HEK293 (cell line): ENCODE results near the gene AGAP1.

Source experiments
- CTCF ChIA-PET: fragments of 350-600 bp; formaldehyde crosslinking; extraction: SDS; loops from one replicate; lab custom pipeline; 2021; ENCODE audit warnings: antibody characterized with exemption; lab: Yijun Ruan, JAX
- POLR2A ChIA-PET: fragments of 300-600 bp; formaldehyde crosslinking; extraction: SDS; loops from one replicate; lab custom pipeline; 2020; ENCODE audit warnings: antibody characterized with exemption, inconsistent platforms; lab: Yijun Ruan, JAX
- H3K27ac ChIP-seq: fragments of 200-500 bp; sonication (Bioruptor generic); 2 replicates; pipeline ENCODE4 v1.5.1; 2014; ENCODE audit warnings: low read depth, low read length, control low read depth, inconsistent platforms; ENCODE audit errors: extremely low read depth
- H3K36me3 ChIP-seq, 2 experiments: fragments of 200-500 bp in 1 of 2; sonication (Bioruptor generic) in 1 of 2; 1 replicate in 1 of 2; 2 replicates in 1 of 2; pipeline ENCODE4 v1.5.1; 2014 to 2017; ENCODE audit warnings: inconsistent platforms in 2 of 2, low read length in 2 of 2; ENCODE audit not compliant: control insufficient read depth in 2 of 2, insufficient read depth in 1 of 2
- H3K4me1 ChIP-seq: fragments of 200-500 bp; sonication (Bioruptor generic); 2 replicates; pipeline ENCODE4 v1.5.1; 2014; ENCODE audit warnings: mild to moderate bottlenecking, low read length, inconsistent platforms; ENCODE audit not compliant: control insufficient read depth, insufficient read depth
- H3K4me3 ChIP-seq: 2 replicates; pipeline ENCODE4 v1.5.1; 2011; ENCODE audit warnings: low read depth, mild to moderate bottlenecking, control low read depth, low read length, moderate library complexity
- H3K9me3 ChIP-seq: fragments of 200-500 bp; sonication (Bioruptor generic); 2 replicates; pipeline ENCODE4 v1.5.1; 2014; ENCODE audit warnings: low read depth, low read length, inconsistent platforms; ENCODE audit not compliant: control insufficient read depth, insufficient read depth
- HOXC10 ChIP-seq: sonication (generic); formaldehyde crosslinking; IDR thresholded peaks from 2 replicates; pipeline ENCODE4 v1.8.1; 2023; ENCODE audit warnings: mild to moderate bottlenecking, missing genetic modification reagents
- HOXD13 ChIP-seq: sonication (generic); formaldehyde crosslinking; IDR thresholded peaks from 2 replicates; pipeline ENCODE4 v1.8.0; 2022; ENCODE audit warnings: missing genetic modification reagents, borderline replicate concordance
- KLF8 ChIP-seq: fragments of 450-650 bp; formaldehyde crosslinking; IDR thresholded peaks from 2 replicates; pipeline ENCODE4 v1.5.1; 2016; ENCODE audit warnings: missing biosample characterization, missing genetic modification characterization
- PBX3 ChIP-seq: sonication (generic); formaldehyde crosslinking; IDR thresholded peaks from 2 replicates; pipeline ENCODE4 v1.8.1; 2022; ENCODE audit warnings: mild to moderate bottlenecking, moderate library complexity, missing genetic modification reagents
- SP7 ChIP-seq: fragments of 450-650 bp; formaldehyde crosslinking; IDR thresholded peaks from 2 replicates; pipeline ENCODE4 v1.5.1; 2016; ENCODE audit warnings: missing biosample characterization, missing genetic modification characterization
- TCF7L2 ChIP-seq: IDR thresholded peaks from 2 replicates; pipeline ENCODE4 v1.6.1; 2011; ENCODE audit warnings: low read depth, mild to moderate bottlenecking, inconsistent platforms, low read length, moderate library complexity, borderline replicate concordance
- ZFP37 ChIP-seq: fragments of 450-650 bp; formaldehyde crosslinking; IDR thresholded peaks from 2 replicates; pipeline ENCODE4 v1.5.1; 2016; ENCODE audit warnings: missing biosample characterization, missing genetic modification characterization
- ZIC2 ChIP-seq: fragments of 450-650 bp; formaldehyde crosslinking; IDR thresholded peaks from 2 replicates; pipeline ENCODE4 v1.5.1; 2016; ENCODE audit warnings: missing biosample characterization, missing genetic modification characterization
- ZNF280D ChIP-seq: fragments of 450-650 bp; formaldehyde crosslinking; IDR thresholded peaks from 2 replicates; pipeline ENCODE4 v1.5.1; 2016; ENCODE audit warnings: missing biosample characterization, missing genetic modification characterization
- ZNF404 ChIP-seq: fragments of 450-650 bp; formaldehyde crosslinking; IDR thresholded peaks from 2 replicates; pipeline ENCODE4 v1.5.1; 2017; ENCODE audit warnings: missing biosample characterization, missing genetic modification characterization
- ZNF501 ChIP-seq: fragments of 450-650 bp; formaldehyde crosslinking; IDR thresholded peaks from 2 replicates; pipeline ENCODE4 v1.5.1; 2016; ENCODE audit warnings: missing biosample characterization, missing genetic modification characterization
- ZNF514 ChIP-seq: fragments of 450-650 bp; formaldehyde crosslinking; IDR thresholded peaks from 2 replicates; pipeline ENCODE4 v1.5.1; 2016; ENCODE audit warnings: missing biosample characterization, missing genetic modification characterization
- ZNF518A ChIP-seq: fragments of 450-650 bp; formaldehyde crosslinking; conservative IDR thresholded peaks from 2 replicates; pipeline ENCODE4 v1.5.1; 2016; ENCODE audit warnings: low read depth, missing biosample characterization, missing genetic modification characterization
- ZNF544 ChIP-seq: fragments of 450-650 bp; formaldehyde crosslinking; IDR thresholded peaks from 2 replicates; pipeline ENCODE4 v1.5.0; 2017; ENCODE audit warnings: missing biosample characterization, missing genetic modification characterization
- ZNF560 ChIP-seq: fragments of 450-650 bp; formaldehyde crosslinking; IDR thresholded peaks from 2 replicates; pipeline ENCODE4 v1.5.1; 2017; ENCODE audit warnings: missing biosample characterization, missing genetic modification characterization, borderline replicate concordance

Gene AGAP1

GRCh38 chr2:235689427-235689853, 195.6 kb downstream of the AGAP1 start (continued):
- TF ChIP-seq ZNF280D (tag by site-specific recombination) (no peak), TCF7L2 (no peak), HOXD13 (CRISPR knock-in tag) (no peak), ZIC2 (no peak)

GRCh38 chr2:235690082-235690808, 196.4 kb downstream of the AGAP1 start:
- no peaks in the 10 kb centered on the region for H3K36me3 ChIP-seq

More at GRCh38 chr2:235690082-235690808, 196.4 kb downstream of the AGAP1 start:
- POLR2A ChIA-PET = no interaction called here
- CTCF ChIA-PET = no interaction called here
- H3K4me3 ChIP-seq = no peak overlapping the region
- H3K9me3 ChIP-seq = no peaks in the 10 kb centered on the region
- no peak for TF ChIP-seq ZNF560 (tag by site-specific recombination)
- no peak for TF ChIP-seq ZNF514 (tag by site-specific recombination)
- no peak for TF ChIP-seq ZNF404
- no peak for TF ChIP-seq ZFP37 (tag by site-specific recombination)
- TF ChIP-seq KLF8 = no peak
- no peak for TF ChIP-seq HOXC10 (CRISPR knock-in tag)
- no peak for TF ChIP-seq ZNF544 (tag by site-specific recombination)
- TF ChIP-seq ZNF501 (tag by site-specific recombination) = no peak
- TF ChIP-seq PBX3 (CRISPR knock-in tag) = no peak
- no peak for TF ChIP-seq ZNF518A (tag by site-specific recombination)
- TF ChIP-seq SP7 = no peak
- H3K4me1 ChIP-seq = peaks cover 6% of the 10 kb centered on the region; the same call in 1 of the 2 replicates
- no peak overlapping the region for H3K27ac ChIP-seq
